AG09309 (cell line): ENCODE data around the gene IFRD2.

Source experiments
- DNase-seq: peaks from one replicate; pipeline ENCODE4 v3.0.0-alpha.2; 2010; ENCODE audit warnings: low read depth
- H3K4me3 ChIP-seq: 2 replicates; pipeline ENCODE4 v1.5.1; 2011; ENCODE audit warnings: mild to moderate bottlenecking, low read depth, low read length, moderate library complexity; ENCODE audit not compliant: control insufficient read depth
- CTCF ChIP-seq: IDR thresholded peaks from 2 replicates; pipeline ENCODE4 v1.5.1; 2011; ENCODE audit warnings: mild to moderate bottlenecking, low read depth, low read length, inconsistent platforms; ENCODE audit not compliant: insufficient read depth, control insufficient read depth; ENCODE audit errors: missing control alignments

Gene IFRD2

DNA sequence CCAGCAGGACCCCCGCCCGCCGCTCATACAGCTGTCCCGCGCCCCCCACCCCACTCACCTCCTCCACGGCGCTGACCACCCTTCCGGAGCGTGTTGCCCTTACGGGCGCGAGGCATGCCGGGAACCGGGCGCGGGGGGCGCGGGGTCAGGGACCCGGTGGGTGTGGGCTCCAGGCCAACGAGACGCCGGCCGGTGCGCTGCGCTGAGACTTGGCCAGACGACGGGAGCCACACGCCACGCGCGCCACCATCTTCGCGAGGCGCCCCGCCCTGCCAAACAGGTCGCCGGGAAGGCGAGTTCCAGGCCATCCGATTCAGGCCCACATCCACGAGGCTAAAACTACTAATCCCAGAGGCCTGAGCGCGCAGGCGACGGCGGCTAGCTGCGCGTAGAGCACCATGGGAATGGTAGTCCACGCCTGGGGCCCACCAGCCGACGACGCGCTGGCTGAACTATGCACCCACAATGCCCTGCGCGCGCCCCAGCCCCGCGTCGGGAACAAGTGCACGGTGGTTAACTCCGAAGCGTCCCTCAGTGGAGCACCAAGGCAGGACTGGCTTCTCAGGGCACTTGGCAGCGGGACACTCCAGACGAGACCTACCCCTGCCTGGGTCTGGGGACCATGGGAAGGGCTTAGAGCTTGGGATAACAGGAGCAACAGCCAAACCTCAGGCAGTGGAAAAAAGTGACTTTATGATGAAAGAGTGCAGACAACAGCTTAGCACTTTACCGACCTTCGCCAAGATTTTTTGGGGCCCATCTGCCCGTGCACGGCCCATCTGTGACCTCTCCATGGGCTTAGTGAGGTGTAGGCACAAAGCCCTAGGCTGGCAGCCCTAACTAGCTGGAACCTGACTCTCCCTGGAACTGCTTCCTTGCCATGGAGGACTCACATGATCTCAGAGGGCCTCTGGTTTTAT is at the start of gene IFRD2:
Gene IFRD2 (minus strand): TSS at position 271 of the 920 bp plus-strand sequence. CDS start 155 bp downstream, at position 116.
- H3K4me3 ChIP-seq: peak within 1 kb of the TSS; percentile 68
- peak; percentile 85 for DNase-seq
- TF ChIP-seq CTCF: no peak

GRCh38 chr3:50341537-50341936 is 49.3 kb upstream of the IFRD2 start:
- no peak for DNase-seq
- peak overlapping the region; percentile 61 for H3K4me3 ChIP-seq
- no peak for TF ChIP-seq CTCF

DNA sequence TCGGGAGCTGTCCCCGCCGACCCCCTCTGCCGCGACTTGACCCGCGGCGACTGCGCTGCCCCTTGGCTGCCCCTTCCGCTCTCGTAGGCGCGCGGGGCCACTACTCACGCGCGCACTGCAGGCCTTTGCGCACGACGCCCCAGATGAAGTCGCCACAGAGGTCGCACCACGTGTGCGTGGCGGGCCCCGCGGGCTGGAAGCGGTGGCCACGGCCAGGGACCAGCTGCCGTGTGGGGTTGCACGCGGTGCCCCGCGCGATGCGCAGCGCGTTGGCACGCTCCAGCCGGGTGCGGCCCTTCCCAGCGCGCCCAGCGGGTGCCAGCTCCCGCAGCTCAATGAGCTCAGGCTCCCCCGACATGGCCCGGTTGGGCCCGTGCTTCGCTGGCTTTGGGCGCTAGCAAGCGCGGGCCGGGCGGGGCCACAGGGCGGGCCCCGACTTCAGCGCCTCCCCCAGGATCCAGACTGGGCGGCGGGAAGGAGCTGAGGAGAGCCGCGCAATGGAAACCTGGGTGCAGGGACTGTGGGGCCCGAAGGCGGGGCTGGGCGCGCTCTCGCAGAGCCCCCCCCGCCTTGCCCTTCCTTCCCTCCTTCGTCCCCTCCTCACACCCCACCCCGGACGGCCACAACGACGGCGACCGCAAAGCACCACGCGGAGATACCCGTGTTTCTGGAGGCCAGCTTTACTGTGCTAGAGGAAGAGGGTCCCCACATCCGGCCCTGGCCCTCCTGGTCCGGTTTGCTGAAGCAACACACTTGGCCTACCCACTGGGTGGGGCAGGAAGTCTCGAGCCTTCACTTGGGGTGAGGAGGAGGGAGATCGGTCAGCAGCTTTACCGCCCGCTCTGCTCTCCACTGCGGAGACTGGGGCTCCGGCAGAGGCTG is 48.5 kb upstream of the IFRD2 start, which contains the start of gene RASSF1:
Gene RASSF1 (minus strand): TSS at position 389 of the 882 bp plus-strand sequence. CDS start 31 bp downstream, at position 358.
- TF ChIP-seq CTCF: no peak
- DNase-seq: no peak
- H3K4me3 ChIP-seq: peak within 1 kb of the TSS; percentile 61

- no peak for DNase-seq
- no peak for TF ChIP-seq CTCF
- peak overlapping the region; percentile 61 for H3K4me3 ChIP-seq
Measured at GRCh38 chr3:50340147-50340447, 47.9 kb upstream of the IFRD2 start.

GRCh38 chr3:50339485-50340146 is 47.4 kb upstream of the IFRD2 start:
- TF ChIP-seq CTCF: no peak
- no peak for DNase-seq
- peak overlapping the region; percentile 61 for H3K4me3 ChIP-seq

GRCh38 chr3:50338965-50339364 is 46.7 kb upstream of the IFRD2 start:
- H3K4me3 ChIP-seq: no peak overlapping the region; the same call in 1 of the 2 replicates
- DNase-seq: no peak

More at GRCh38 chr3:50338965-50339364, 46.7 kb upstream of the IFRD2 start:
- no peak for TF ChIP-seq CTCF
